SIG-M5 treated with dmso at 0.1 percent for 504 hours (cell line): ENCODE measurements around the gene AKAP11.

Source experiments
- DNase-seq: peaks from one replicate; lab custom pipeline; 2025; ENCODE audit not compliant: unreplicated experiment; lab: John Stamatoyannopoulos, UW

Gene AKAP11

DNA sequence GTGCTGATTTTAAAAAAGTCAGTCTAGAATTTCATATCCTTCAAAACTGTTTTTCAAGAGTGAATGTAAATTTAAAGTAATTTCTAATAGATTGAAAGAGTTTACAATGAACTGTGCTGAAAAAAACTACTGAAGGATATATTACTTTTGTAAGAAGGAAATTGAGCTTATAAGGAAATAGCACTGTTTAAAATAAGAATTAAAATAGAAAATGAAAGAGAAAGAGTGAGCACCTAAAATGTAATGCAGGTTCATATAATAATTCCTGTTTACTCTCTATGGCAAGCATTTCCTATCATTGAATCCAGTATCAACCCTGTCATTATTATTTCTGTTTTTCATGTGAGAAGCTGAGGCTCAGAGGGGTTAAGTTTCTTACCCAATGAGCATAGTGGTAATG lies 57.3 kb downstream of the AKAP11 start:
- no peak for DNase-seq

DNA sequence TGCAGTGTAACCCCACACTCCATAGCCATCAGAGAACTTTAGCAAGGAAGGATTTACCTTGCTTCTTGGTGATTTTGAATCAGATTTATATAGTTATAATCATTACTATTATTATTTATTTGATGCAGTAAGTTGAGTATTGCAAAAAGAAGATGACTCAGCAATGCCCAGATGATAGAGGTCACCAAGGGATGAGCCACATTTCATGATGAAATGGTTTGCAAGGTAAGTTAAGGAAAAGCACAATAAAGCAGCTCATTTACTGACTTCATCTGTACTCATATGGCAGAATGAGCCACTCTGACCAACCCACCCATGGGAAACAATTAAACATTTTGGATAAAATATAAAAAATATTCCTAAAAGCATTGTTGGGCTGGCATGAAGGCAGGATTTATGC lies 59.1 kb downstream of the AKAP11 start:
- DNase-seq, result no peak

DNA sequence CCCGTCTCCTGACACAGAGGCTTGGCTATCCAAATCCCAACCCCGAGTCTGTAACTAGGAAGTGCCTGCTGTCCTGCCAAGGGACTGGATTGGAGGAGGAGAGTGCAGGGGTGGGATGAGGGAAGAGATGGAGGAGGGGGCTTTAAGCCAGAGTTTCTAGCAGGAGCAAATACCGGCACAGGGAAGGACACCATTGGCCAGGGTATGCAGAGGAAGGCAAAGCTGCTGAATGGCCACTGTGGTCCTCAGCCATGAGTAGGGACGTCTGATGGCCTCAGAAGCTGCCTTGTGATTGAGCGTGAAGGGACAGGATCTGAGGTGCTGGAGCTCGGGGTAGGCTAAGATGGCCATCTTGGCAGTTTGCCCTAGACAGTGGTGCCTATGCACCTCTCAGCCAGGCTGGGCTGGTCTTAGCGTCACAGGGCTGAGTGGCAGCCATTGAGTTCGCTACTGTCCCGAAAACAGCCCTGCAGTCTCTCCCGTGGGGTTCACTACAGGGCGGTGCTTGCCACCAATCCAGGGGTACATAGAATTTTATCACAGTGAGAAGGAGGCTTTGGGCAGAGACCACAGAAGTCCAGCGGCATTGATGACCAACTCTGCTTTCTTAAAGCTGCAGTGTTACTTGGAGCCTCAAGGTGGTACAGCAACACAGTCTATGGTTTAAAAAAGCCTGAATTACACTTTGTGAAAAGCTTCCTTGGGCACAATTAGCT lies 61.8 kb downstream of the AKAP11 start:
- peak; percentile 58 for DNase-seq

DNA sequence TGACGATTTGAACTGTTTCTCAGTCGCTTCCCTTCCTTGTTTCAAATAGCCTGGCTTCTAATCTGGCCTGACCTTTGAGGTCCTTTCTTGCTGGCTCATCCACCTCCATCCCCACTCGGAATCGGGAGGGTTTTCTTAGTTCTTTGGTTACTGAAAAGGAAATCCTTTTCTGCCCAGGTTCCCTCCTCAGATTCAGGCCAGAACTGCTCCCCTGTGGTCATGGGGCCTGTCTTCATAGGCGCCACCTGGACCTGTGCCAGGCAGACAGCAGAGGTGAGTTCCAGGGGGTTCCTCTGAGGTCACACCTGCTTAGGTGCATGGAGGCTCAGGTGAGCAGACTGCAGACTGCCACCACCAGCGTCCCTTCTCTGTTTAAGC lies 62.4 kb downstream of the AKAP11 start:
- DNase-seq, result no peak

DNA sequence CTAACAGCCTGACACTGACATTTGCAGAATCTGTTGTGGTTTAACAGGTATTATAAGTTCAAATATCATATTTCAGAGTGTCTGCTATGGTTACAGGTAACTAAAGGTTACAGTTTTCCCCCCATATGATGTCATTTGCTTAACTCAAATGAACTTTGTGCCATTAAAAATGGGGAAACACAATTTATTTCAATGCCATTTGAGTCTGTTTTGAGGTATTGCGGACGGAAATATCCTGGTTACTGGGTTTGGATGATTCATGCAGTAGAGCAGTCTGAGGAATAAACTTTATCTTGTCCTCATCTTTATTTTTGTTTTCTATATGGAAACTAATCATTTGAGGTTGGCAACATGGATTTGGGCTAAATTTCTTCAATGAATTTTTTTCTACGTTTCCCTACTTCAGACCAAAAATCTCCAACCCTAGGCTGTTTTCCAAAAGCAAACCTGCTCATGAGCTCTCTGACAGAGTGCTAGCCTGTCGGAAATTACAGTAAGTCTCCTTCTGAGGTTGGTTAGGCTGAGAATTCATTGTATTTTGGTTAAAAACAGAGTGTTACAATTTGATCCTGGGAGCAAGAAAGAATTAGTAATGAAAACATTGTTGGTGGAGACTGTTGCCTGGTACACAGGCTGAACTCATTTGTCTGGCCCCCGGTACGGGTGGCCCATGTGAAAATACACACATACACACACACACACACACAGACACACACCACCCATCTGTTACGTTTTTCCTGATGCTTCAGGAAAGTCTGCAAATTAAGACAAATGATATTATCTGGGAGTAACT lies 66.1 kb downstream of the AKAP11 start:
- no peak for DNase-seq

DNA sequence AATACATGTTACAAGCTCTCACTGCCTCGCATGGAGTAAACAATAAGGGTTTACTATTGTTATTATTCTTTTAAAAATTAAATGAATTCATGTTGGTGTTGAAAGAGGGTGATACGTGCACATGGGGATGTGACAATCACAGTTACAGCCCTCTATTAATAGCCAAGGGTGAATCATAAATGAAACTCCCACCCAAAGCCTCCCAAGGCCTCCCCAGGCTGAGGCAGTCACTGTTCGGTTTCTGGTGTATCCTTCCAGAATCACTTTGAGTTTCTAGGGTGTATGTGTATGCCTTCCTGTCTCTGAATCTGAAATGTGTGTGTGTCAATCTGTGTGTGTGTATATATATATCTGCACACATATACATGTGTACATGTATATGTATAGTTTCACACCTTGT lies 73.4 kb downstream of the AKAP11 start:
- DNase-seq, result no peak

DNA sequence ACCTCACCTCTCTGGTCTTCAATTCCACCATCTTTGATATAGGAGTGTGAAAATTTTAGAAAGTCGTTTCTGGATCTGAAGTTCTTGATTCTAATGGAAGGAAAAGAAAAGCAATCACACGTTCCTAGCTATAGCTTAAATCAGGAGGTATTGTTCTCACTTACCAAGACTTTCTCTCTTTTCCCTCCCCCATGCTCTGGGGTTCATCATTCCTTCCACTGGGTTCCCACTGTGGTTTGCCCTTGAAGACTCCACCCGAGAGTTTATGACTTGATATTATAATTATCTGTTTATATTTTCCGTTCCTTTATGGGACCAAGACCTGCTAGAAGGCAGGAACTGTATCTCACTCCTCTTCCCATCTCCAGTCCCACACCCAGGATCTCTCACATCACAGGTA lies 76.6 kb downstream of the AKAP11 start:
- DNase-seq, result no peak

DNA sequence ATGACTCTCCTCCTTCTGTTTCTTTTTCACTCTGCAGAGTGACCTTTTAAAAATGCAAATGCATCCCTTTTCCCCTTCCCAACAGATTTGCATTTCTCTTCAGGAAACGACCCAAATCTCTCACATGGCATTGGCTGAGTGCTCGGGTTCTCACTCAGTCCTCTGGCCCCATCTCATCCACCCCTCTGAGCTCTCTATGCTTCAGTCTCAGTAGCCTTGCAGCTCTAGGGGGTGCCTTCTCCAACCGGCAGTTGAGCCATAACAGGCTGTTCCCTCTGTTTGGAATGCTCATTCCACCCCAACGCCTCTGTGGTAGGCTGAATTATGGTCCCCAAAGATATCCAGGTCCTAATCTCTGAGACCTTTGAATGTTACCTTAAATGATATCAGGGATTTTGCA lies 78.2 kb downstream of the AKAP11 start:
- DNase-seq, result no peak

DNA sequence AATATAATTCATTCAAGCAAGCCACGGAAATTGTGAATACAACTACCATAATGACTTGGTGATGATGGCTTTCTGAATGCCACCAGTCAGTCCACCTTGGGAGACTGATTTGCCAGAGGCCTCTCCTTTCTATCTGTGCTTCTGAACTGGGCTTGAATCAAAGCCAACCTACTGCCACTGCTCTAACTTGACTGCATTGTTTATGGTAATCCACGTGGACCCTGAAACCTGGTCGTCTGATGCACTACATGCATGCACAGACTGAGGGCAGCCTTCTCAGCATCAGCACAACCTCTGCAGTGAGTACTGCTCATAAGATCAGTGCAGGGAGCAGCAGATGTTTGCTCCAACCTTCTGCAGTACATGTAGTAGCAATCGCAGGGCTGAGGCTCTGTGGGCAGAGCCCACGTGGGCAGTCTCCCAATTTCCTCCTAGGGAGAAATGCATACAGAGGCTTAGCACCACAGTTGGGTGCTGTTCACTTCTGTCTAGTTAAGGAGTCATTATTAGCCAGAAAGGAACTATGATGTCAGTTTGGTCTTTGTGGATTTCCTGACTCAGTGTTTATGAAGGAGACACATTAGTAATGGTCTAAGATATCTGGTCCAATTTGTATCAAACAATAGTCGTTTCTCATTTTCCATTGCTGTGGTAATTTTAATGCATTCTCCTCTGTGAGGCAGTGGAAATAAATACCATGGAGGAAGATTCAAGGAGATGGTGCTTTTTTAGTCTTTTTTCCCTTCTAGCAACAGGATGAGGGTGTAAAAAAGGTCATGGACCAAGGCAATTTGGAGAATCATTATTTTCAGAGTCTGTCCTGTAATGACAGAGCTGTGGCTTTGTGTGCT lies 82.5 kb downstream of the AKAP11 start:
- no peak for DNase-seq

DNA sequence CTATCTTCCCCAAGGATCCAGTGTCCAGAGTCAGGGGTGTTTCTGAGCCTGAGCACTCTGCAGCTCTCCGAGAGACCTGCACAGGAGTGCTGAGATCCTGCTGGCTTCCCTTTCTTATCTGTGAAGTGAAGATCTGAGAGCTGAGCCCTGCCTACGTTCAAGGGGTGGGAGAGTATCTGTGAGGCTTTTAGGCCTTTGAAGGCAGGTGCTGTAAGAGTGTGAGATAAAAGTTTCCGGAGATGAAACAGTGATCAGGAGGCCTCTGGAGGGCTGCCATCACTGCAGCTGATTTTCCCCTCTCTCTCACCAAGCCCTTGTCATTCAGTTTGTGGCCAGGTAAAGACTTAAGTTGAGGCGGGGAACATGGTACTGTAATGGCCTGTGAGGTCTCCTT lies 83.1 kb downstream of the AKAP11 start:
- DNase-seq, result no peak

DNA sequence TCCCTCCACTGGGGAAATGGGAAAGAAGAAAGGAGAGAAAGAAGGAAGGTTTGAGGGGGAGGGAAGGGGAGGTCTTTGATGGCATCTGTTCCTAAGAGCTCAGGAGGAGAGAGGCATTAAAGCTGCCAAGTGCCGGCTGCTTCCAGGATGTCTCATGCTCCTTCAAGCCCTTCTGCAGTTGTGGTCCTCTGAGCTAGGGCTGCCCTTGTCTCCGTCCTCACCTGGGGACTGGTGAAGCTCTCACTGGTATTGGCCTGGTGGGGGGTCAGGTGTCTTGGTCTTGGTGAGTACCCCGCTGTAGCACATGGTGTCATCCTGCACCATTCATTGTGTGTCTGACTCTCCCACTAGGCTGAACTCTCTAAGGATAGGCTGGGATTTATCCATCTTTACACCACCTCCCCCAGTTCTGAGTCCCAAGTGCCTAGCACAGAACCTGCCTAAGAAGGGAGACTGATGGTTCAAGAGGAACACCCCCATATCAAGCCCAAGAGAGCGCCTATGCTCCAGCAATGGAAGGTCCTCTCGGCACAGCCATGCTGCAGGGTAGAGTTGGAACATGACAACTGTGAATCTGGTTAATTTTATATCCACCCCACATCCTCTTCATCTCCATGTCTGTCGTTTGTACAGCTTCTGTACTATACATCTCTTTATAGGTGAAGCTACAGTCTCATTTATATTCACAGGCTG lies 83.7 kb downstream of the AKAP11 start:
- no peak for DNase-seq

DNA sequence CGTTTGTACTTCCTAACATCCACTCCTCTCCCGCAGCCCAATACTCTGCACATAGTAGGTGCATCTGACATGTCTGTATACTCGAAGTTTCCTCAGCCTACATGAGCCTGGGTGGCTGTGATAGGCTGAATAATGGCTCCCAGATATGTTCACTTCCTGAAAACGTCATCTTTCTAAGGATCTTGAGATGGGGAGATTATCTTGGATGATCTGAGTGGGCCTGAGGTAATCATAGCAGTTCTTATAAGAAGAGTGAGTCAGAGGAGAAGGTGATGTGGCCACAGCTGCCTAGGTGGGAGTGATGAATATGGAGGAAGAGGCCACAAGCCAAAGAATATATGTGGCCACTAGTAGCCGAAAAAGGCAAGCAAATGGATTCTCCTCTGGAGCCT lies 84.2 kb downstream of the AKAP11 start:
- DNase-seq, result no peak

DNA sequence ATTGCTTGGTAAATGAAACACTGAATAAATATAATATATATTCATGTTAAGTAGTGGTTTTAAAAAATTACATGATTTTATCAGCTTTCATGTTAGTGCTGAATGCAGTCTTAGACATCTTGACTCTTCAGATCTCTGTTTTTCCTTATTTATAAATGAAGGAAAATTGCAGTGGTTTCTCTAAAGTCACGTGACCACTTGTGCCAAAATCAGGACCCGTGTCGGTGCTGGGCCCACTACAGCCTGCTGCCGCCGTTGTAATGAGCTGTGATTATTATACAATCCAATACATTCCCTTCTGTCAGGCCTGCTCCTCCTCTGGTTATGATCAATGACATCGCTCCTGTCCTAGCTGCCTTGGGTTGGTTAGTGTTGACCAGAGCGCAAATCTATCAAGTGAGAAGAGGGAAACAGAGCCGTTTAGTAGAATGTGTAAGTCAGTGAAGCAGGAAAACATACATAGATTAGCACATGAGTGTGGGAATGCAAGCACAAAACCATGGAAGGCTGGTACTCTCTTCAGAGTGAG lies 88.2 kb downstream of the AKAP11 start:
- DNase-seq, result no peak

DNA sequence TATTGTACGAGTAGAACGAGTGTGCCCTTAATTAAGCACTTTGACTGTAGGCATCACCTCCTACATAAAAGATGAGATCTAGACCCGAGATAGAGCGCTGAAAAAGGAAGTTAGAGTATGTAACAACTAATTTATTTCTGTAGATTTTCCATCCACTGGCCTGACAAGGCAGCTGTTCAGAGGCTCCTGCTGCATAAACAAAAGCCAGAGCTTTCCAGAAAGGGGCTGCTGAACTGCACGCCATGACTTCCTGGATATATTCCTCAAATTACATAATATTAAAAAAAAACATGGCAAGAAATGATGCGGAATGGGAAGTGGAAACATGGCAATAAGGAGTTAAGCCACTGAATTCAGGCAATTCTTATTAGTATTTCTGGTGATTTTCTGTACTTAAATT lies 89.7 kb downstream of the AKAP11 start:
- no peak for DNase-seq

DNA sequence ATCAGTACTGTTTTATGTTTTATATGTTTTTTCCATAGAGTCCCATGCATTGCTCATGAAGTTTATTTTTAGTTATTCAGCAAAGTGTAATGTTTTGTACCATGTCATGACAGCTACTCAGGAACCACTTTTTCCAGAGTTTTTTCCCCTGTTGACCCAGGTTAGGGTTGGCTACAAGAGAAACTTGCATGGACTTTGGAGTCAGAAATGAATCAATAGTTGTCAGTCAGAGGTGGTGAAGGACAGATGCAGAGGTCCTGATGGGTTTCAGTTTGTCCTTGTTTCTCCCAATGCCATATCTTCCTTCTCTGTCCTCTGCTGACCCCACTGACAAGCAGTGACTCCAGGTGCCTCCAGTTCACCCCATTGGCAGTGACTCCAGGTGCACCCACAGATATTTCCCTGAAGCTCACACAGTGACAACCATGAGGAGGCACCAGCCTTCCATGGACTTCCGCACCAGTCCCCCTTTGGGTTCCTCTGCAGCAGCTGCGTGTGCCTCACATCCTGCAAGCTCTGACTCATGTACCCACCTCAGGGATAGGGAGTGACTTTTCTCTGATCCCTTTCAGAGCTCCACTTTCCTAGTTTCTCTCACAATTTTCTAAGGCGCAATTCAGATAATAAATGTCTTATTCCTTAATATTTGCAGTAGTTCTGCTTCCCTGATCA lies 92.1 kb downstream of the AKAP11 start:
- DNase-seq, result peak; percentile 23

DNA sequence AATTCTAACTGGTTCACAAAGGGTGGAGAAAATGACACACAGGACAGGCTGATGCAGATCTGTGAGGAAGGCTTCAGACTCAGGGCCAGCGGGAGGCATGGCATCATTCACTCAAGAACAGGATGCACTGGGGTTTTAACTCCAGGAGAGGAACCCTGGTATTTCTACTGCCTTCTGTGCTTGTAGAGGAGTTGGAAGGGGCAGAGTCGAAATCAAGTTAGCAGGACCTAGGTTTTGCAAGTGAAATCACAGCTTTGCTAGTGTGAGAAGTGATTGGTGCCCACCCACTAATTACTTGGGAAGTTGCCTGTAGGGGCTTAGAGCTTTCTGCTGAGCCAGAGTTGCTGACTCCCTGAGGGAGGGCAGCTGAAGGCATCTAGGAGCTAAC lies 92.7 kb downstream of the AKAP11 start:
- DNase-seq, result no peak

DNA sequence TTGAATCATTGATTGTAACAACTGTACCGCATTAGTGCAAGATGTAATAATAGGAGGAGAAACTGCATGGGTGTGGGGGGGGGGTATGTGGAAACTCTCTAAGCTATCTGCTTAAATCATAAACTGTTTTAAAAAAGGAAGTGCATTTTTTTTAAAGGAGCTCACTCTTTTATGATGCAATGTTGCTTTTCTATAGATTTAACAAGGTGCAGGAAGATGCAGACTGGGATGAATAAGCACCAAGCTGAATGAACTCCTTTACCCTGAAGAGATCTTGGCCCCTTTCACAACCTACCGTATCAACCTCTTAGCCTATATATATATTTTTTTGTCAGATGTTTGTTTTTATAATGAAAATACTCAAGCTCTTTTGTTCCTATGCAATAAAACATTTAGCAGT lies 95.9 kb downstream of the AKAP11 start:
- DNase-seq, result peak; percentile 84

DNA sequence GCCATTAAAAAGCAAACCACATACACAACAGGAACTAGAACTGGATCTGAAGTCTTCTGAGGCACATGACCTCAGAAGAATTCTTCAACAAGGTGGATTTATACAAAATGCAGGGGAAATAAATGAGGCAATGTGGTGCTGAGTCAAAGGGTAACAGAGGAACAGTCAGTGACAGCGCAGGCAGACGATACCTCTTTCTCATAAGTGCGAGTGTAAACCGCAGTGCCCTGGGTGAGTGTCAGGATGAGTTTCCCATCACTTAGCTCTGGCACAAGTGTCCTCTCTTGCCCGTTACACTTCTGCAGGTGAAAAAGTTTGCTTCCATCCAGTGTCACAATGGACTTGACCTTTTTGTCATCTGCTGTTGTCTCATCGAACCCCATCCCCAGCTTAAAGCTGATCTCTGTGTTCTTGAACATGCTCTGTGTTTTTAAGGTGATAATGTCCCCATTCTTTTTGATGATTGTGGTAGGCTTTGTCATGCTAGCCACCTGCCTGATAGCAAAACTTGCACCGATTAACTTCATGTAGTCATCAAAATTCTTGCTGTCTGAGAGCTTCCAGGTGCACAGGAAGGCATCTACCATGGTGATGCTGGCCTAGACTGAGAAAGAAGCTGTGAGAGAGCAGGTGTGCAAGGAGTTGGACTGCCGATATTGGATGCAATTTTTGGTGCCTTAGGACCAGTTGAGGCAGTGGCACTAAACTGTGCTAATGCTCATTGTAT lies 97.3 kb downstream of the AKAP11 start:
- DNase-seq, result no peak

DNA sequence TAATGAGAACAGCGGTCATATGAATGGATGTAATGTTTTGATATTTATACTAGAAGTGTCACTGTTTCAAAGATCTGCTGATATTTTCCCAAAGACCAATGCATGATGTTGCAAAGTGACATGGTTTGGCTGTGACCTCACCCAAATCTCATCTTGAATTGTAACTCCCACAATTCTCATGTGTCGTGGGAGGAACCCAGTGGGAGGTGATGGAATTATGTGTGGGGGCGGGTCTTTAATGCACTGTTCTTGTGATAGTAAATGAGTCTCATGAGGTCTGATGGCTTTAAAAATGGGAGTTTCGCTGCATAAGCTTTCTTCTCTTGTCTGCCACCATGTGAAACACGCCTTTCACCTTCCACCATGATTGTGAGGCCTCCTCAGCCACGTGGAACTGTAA lies 98.3 kb downstream of the AKAP11 start:
- DNase-seq, result no peak
